Esophagus muscularis mucosa (tissue), 4 donors: ENCODE results near the gene MYH14. TPM values are rescaled to one million over a fixed set of nuclear protein-coding genes. Genes with fewer than 3 reads are reported as not detected.

Experiments used
- DNase-seq: peaks from one replicate; pipeline ENCODE4 v3.0.0-alpha.2; 2017; ENCODE audit errors: extremely low spot score
- H3K27ac ChIP-seq, 4 donors: fragments of 200-600 bp; sonication (generic); replicated peaks in 1 of 4; 1 replicate in 3 of 4; 2 replicates in 1 of 4; pipeline ENCODE4 v1.5.1; 2016 to 2019; ENCODE audit warnings: mild to moderate bottlenecking in 1 of 4
- H3K27me3 ChIP-seq, 4 donors: fragments of 200-600 bp; sonication (generic); one replicate each; pipeline versions ENCODE4 v1.5.1 to v1.6.0; 2016 to 2019
- H3K36me3 ChIP-seq, 4 donors: fragments of 200-600 bp; sonication (generic); one replicate each; pipeline ENCODE4 v1.5.1; 2016 to 2019
- H3K4me1 ChIP-seq, 4 donors: fragments of 200-600 bp; sonication (generic); one replicate each; pipeline ENCODE4 v1.5.1; 2016 to 2019
- H3K4me3 ChIP-seq, 4 donors: fragments of 200-600 bp; sonication (generic); 1 replicate in 2 of 4; 2 replicates in 2 of 4; pipeline ENCODE4 v1.5.1; 2016 to 2019; ENCODE audit warnings: mild to moderate bottlenecking in 4 of 4, moderate library complexity in 1 of 4
- H3K9me3 ChIP-seq, 4 donors: fragments of 200-600 bp; sonication (generic); 1 replicate in 3 of 4; 2 replicates in 1 of 4; pipeline ENCODE4 v1.5.1; 2016 to 2019
- CTCF ChIP-seq, 3 experiments: fragments of 200-600 bp in 2 of 3; fragments of 450-650 bp in 1 of 3; sonication (generic) in 2 of 3; IDR thresholded peaks; one replicate each; pipeline ENCODE4 v1.5.1; 2017 to 2019; ENCODE audit warnings: antibody characterized with exemption in 3 of 3, mild to moderate bottlenecking in 2 of 3, moderate library complexity in 1 of 3
- EP300 ChIP-seq: sonication (generic); formaldehyde crosslinking; IDR thresholded peaks from one replicate; pipeline ENCODE4 v1.6.1; 2017; ENCODE audit warnings: antibody characterized with exemption
- POLR2A ChIP-seq: fragments of 450-650 bp; IDR thresholded peaks from one replicate; pipeline ENCODE4 v1.6.1; 2017; ENCODE audit warnings: antibody characterized with exemption, moderate library complexity, mild to moderate bottlenecking, low read depth
- POLR2AphosphoS5 ChIP-seq, 2 donors: sonication (generic); formaldehyde crosslinking; IDR thresholded peaks; one replicate each; pipeline ENCODE4 v1.6.1; 2017; ENCODE audit warnings: antibody characterized with exemption in 2 of 2
- WGBS: methylation state at CpG from one replicate; pipeline ENCODE4 v1.1.5; 2018; 5-methylcytosine and 5-hydroxymethylcytosine counted together
- intact Hi-C: fragments of 100-400 bp; cut with DNase I; formaldehyde crosslinking; loops from one replicate; pipeline ENCODE4 v1.15.1; 2023
- total RNA-seq, 4 donors: library from RNA; depleted of rRNA; stranded (reverse); fragments of >200 nt; gene quantifications; one replicate each; pipeline versions ENCODE4 v1.1.0 to v1.2.1, GENCODE V29; 2016

The MYH14 gene
- 10 to 100 TPM in 1 of 4 donors, 1 to 10 TPM in 3; 2.5 to 10.1 (median 5.3) TPM for total RNA-seq

- TF ChIP-seq EP300 (no peak), POLR2A (peak; percentile 64), CTCF (IDR thresholded peaks at IDR 0.05) (no peak), POLR2AphosphoS5 (IDR thresholded peaks at IDR 0.05) (peak; percentile 46 to 65)
- peak; percentile 93 for DNase-seq
- Histone ChIP-seq H3K36me3 (no peaks in the 10 kb centered on the region), H3K27me3 (peaks cover 0 to 68% (median 21%) of the 10 kb centered on the region in 4 donors), H3K4me1 (peaks cover 22 to 48% (median 36%) of the 10 kb centered on the region in 4 donors), H3K4me3 (peak within 1 kb of the TSS; percentile 50 to 72 (median 61)), H3K9me3 (no peaks in the 10 kb centered on the region), H3K27ac (peak within 1 kb of the TSS in 3 of 4 donors; percentile 45 to 71 (median 62))
- 6% methylated on average over 25 of the region's 78 CpGs for WGBS
- intact Hi-C loops, result no loop called here
These were observed at the start of gene MYH14 for GRCh38 chr19:50203281-50204080. MYH14 (plus strand) TSS chr19:50203622; CDS start chr19:50210366, 6,744 bp downstream.

DNA sequence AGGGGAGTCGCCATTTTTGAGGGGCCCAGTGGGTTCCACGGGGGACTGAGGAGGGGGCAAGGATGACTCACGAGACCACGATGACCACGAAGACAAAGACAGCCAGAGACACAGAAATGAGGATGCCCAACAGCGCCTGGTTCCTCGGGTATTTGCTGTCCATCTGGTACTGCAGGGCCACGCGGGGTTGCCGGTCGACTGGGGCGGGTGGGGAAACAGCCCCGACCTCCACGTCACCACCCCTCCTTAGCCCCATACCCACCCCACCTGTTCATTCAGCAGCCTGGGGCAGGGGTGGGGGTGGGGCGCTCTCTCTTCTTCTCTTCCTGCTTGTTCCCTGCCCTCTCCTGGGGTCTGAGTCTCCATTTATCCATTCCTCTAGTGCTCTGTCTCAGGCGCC lies 48.9 kb upstream of the MYH14 start:
- Histone ChIP-seq H3K4me1 (no peaks in the 10 kb centered on the region), H3K9me3 (peaks cover 0 to 17% (median 13%) of the 10 kb centered on the region in 4 donors), H3K36me3 (no peaks in the 10 kb centered on the region), H3K27me3 (peaks cover 0 to 40% (median 0%) of the 10 kb centered on the region in 4 donors), H3K4me3 (no peak overlapping the region), H3K27ac (no peak overlapping the region)
- intact Hi-C loops, result no loop called here
- no peak for DNase-seq
- WGBS, result 79% methylated on average over 16 of the region's 16 CpGs
- TF ChIP-seq EP300 (no peak), POLR2AphosphoS5 (IDR thresholded peaks at IDR 0.05) (no peak), POLR2A (no peak), CTCF (IDR thresholded peaks at IDR 0.05) (no peak)

- no peak for TF ChIP-seq EP300
- TF ChIP-seq POLR2A, result no peak
- no peak for TF ChIP-seq CTCF (IDR thresholded peaks at IDR 0.05)
- no peak for TF ChIP-seq POLR2AphosphoS5 (IDR thresholded peaks at IDR 0.05)
- no peak for DNase-seq
- intact Hi-C loops, result no loop called here
- H3K36me3 ChIP-seq, result no peaks in the 10 kb centered on the region
- peaks cover 0 to 31% (median 0%) of the 10 kb centered on the region in 4 donors for H3K27me3 ChIP-seq
- no peak overlapping the region for H3K27ac ChIP-seq
- H3K9me3 ChIP-seq, result peaks cover 0 to 20% (median 17%) of the 10 kb centered on the region in 4 donors
- WGBS, result 87% methylated on average over 8 of the region's 8 CpGs
- no peak overlapping the region for H3K4me3 ChIP-seq
- no peaks in the 10 kb centered on the region for H3K4me1 ChIP-seq
These were observed 47.8 kb upstream of the MYH14 start for GRCh38 chr19:50155520-50156109.

DNA sequence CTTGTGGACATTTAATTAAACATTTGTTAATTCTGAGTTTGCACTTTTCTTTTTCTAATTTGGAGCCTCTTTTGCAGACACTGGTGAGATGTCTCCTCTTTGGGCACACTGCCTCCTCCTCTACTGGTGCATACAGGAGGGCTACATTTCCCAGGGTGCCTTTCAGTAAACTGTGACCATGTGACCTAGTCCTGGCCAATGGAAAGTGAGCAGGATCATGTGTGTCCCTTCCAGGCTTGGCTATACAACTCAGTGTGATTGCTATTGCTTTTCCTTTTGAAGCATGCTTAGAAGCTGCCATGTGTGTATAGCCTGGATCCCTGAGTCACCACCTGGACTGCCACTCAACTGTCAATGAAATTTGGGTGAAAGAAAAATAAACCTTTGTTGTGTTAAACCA lies 44.8 kb upstream of the MYH14 start:
- H3K4me3 ChIP-seq, result no peak overlapping the region
- H3K4me1 ChIP-seq, result peaks cover 0 to 5% (median 4%) of the 10 kb centered on the region in 4 donors
- intact Hi-C loops, result no loop called here
- no peak for DNase-seq
- H3K27ac ChIP-seq, result no peak overlapping the region
- no peaks in the 10 kb centered on the region for H3K36me3 ChIP-seq
- TF ChIP-seq CTCF (IDR thresholded peaks at IDR 0.05) (no peak), POLR2AphosphoS5 (IDR thresholded peaks at IDR 0.05) (no peak), POLR2A (no peak), EP300 (no peak)
- peaks cover 0 to 20% (median 17%) of the 10 kb centered on the region in 4 donors for H3K9me3 ChIP-seq
- H3K27me3 ChIP-seq, result peaks cover 0 to 39% (median 2%) of the 10 kb centered on the region in 4 donors
